COLO668 (cell line): Measurements from ENCODE around the gene NPS.

Experiments
- DNase-seq: peaks from one replicate; lab custom pipeline; 2025; ENCODE audit not compliant: unreplicated experiment; lab: John Stamatoyannopoulos, UW

NPS gene, protein sequence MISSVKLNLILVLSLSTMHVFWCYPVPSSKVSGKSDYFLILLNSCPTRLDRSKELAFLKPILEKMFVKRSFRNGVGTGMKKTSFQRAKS

DNA sequence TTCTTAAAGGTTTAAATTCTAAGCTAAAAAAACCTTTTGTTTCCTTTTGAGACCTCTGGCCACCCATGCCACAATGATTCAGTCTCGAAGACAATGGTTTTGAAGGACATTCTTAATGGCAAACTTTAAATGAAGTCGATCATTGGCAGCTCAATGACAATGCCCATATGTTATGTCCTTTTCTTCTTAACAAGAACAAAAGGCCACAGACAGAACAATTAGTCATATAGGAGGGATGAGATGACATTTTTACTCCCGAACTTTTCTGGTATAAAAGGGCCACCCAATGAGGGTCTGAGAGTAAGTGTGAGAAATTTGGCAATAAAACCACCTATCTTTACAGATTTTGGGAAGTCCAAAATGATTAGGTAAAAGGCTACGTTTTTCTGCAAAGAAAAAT is at the start of gene NPS:
TSS of gene NPS (plus strand) at position 301 of the 400 bp plus-strand sequence. CDS start at position 361, 60 bp downstream.
- no peak for DNase-seq

DNA sequence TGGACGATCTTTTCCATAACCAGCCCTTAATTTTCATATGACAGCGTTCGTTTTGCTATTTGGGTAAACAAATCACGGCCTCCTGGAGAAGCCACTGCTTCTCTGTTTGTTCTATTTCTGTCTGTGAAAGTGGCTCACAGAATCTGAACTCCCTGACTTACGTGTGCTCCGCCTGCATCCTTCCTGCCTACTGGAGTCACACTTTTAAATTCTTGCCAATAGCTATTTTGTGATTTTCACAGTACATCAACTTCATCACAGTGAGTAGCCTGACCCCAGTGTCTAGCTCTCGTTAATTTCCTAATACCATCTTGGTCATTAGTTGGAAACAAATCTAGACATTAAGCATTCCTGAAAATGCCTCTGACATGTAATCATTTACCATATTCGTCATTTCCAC is 49.0 kb upstream of the NPS start:
- DNase-seq, result no peak

DNA sequence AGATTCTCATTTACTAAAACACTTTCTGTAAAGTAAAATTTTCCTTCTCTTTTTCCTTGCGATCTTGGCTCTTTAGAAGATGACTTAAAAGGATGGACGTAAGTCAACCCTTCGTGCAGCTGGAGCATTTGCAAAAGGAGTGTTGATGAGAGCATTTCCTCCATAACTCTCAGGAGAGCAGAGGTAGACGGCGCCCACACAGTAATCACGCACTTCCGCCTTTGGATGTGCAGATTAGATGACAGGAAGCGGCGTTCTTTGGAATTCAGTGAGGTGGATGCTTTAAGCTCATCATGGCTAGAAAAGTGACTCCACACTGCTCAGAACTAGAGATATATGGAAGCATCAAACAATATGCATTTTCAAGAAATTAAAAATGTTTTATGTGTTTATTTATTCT is 43.0 kb upstream of the NPS start:
- no peak for DNase-seq

DNA sequence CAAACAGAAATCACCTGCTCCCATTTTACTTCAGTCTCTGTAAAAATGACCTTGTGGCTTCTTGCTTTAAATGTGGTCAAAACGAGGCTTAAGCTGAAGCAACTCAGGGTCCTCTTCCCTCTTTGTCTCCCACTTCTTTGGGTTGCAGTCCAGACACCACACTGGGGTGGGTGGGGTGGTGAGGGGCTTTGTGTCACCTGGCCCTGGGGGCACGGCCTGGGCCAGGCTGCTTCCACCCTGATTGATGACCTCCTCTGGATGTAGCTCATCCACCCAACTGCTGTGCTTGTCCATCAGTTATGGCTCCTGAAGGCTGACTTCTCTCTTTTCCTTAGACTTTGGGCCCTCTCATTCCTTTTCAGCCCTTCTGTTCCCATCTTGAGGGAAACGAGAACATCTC is 26.8 kb upstream of the NPS start:
- no peak for DNase-seq

DNA sequence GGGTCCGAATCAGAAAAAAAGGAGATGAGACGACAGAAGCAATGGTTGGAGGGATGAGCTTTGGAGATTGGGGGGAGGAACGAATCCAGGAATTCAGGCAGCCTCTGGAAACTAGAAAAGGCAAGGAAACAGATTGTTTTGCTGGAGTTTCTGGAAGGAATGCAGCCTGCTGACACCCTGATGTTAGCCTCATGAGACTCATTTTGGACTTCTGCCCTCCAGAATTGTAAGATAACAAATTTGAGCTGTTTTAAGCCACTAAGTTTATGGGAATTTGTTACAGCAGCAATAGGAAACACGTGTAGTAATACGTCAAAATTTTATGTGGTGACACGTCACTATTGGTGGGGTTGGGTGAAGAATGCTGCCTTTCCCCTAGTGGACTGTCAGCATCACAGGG is 25.6 kb upstream of the NPS start:
- no peak for DNase-seq

DNA sequence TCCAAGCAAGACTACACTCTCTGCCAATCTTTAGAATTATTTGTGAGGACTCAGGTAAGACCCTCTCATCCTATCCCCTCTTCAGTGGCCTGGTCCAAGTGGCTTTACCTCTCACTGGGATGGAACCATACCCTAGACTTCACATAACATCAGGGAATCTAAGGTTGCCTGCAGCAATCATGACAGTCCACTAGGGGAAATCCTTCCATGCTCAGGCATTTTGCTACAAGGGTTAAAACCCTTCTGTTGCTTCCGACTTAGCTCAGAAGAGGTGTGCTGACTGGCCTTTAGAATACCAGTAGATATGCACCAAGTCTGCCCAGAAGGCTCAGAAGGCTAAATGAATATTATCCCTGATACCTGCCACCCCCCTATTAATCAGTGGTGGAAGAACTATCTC is 24.9 kb upstream of the NPS start:
- DNase-seq, result no peak

DNA sequence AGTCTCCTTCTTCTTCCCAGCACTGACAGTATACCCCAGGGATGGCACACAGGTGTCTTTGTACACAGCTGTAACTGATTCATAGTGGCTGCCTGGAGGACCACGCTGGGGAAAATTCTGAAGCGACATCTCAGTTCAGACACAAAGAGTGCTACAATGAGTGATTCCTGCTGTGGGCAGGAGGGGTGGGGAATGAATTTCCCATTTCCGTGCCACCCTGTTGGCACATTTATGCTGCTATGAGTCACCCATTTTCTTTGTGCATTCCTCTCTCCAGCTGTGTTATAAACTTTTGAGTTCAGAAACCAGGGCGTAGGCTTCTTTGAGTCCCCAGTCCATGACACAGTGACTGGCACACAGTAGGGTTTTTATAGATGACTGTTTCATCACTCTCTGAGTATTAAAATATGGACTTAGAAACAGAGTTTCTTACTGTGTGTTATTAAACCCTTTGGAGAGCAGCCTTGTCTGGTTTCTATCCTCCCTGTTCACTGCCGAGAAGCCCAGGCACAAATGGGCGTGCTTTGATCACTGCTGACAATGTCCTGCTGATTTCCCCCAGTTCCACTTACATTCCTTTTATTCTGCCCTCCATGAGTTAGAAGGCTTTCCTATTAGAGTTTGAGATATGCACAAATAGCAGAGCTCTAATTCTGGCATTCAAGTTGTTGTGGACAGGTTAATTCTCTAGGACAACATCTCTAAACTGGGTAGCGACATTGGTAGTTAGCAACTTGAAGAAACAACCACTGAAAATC is 24.0 kb upstream of the NPS start:
- no peak for DNase-seq

DNA sequence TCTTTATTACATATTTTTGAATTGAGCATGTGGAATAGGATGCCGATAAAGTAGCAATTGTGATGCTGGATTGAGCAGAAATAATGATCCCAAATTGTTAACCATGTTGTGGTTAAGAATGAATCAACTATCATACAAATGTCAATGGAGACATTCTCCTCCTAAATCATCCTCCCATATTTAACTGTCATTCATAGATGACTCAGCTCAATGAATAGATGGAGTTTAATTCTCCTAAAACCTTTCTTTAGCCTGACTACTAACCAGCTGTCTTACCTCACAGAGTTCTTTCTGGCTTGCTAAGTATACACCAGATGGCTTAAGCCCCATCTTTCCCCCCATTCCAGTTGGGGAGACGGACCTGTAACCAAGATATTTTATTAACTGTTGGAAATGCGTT is 23.4 kb upstream of the NPS start:
- no peak for DNase-seq

DNA sequence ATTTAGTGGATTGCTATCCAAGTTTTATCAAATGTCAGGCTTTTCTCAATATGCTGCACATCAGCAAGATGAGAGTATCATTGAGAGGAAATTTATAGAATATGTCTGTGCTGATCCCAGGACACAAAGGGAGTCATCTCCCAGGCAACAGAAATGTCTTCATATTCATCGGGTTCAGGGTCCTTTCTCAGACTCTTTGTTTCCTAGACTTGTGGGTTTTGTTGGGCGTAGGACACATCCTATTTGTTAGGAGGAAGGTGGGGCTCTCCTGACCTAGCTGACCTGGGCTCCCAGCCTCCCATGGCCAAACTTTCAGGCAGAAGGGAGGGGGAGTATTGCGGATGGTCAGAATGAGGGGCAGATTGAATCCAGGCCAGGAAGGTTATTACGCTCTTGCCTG is 22.9 kb upstream of the NPS start:
- DNase-seq, result no peak

DNA sequence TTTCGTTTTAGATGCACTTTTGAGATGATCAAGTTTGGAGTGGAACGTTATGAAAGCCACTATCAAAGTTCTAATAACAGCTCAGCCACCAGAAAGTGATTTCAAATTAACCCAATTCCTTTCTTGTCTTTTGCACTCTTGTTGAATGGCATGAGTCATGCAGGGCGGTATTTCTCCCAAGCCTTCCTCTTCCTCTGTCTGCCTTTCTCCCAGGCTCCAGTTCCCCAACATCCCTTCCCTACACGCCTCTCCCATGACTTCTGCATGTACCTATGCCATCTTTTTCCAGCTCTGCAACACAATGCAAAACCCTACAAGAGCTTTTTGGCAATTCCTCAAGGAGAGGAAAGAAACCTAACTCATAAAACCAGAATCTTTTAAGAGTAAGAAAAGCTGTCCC is 21.8 kb upstream of the NPS start:
- no peak for DNase-seq

DNA sequence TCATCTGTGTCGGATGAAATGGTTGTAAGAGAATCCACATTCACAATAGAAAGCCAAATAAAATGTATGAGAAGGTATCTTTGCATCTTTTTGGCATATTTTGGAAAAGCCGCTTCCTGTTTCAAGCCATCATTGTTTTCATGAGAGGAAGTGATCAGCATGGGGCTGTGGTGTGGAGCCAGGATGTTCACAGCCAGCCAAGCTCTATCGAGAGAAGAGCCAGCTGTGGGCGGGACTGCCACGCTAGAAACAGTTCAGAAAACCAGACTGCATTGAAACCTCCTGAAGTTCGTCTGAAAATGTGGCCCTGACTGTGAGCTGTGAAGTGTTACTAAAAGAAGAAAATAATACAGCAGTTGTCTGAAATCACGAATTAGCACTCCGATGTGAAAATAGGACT is 21.2 kb upstream of the NPS start:
- no peak for DNase-seq

DNA sequence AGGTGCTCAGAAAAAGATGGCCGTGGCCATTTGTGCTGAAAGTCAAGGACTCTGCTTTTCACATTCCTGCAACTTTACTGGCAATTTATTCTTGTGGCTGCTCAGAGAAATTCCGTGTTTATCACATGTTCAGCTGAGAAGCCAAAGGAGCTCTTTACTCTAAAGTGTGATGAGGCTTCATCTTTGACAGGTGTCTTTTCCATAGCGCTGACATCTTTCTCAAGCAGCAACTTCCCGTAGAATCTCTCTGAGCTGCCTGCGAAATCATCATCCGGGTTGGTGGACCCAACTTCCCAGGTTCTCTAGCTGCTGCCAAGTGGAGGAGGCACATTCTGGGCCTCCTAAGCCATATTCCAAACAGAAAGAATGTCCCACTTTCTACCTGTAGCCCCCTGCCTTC is 16.9 kb upstream of the NPS start:
- no peak for DNase-seq

DNA sequence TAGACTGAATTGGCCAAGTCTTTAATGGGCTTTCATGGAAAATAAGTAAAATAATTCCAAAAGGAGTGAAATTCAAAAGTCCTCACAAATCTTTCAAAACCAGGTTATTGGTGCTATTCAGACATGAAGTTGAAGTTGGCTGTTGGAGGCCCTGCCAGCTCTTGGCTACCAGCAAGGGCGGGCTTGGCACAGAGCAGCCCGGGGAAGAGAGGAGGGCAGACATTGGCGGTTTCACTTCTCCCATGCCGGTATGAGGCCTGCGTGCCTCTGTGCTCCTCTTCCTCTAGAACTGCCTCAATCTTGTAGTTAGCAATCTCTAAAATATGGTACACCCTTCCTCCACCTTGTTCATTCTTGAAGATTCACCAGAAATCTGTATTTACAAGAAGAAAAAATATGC is 16.4 kb upstream of the NPS start:
- no peak for DNase-seq

DNA sequence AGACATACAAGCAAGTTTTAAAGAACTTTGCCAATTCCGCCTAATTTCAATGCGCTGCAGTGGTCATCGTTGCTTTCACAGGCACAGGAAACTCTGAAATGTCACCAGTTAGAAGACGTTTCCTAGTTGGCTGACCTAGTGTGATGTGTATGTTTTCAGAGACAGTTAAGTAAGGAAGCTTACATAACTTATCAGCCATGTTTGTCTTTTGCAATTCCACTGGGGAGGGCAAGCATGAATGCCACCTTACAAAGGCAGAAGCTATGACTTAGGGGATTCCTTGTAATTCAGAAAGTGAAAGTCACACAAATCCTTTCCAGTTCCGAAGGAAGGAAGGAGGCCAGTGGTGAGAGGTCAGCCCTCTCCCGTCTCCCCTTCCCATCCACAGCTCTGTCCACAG is 15.0 kb upstream of the NPS start:
- no peak for DNase-seq

DNA sequence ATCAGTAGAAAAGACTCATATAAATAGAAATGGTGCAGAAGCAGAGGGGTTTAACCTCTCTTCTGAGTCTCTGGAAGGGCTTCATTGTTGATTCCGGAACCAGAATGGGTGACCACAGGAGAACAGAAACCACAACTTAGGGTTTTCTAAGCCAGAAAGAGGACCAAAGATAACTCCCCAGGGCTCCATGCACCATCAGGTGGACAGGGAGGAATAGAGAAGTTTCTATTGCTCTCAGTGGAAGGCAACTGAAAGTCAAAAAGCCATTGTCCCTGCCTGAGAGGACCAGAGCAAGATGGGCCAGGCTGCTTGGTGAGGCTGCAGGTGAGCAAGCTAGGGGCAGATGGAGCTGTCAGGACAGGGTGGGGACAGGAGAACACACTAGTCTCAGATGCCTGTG is 14.6 kb upstream of the NPS start:
- DNase-seq, result no peak

DNA sequence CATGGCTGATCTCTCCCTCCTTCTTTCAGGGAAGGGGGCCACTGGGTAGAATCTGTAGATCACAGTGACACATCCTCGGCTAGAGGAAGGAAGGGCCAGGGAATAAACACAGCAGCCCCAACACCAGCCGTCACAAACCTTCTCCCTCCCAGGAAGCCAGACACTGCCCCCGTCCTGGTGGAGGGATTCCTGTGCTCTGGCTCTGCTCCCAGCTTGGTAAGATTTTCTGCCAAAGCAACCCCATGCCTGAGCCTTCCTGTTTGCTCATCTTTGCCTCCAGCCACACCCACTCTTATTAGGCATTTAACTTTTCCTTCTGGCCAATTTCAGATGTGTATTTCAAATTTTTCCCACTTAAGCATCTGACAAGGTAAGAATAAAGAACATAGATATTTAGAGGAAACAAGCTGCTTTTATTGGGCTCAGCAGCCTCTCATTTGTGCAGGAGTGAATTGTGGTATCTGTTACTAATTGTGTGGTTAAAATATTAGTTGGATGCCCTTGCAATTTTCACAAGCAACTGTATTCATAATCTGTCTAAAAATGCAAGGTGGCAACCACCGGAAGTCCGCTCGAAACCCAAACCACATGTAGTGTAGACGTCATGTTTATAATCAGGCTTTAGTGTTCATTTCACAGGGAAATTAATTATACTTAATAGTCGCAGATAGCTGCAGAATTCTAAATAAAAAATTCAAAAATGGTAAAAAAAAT is 13.2 kb upstream of the NPS start:
- no peak for DNase-seq

DNA sequence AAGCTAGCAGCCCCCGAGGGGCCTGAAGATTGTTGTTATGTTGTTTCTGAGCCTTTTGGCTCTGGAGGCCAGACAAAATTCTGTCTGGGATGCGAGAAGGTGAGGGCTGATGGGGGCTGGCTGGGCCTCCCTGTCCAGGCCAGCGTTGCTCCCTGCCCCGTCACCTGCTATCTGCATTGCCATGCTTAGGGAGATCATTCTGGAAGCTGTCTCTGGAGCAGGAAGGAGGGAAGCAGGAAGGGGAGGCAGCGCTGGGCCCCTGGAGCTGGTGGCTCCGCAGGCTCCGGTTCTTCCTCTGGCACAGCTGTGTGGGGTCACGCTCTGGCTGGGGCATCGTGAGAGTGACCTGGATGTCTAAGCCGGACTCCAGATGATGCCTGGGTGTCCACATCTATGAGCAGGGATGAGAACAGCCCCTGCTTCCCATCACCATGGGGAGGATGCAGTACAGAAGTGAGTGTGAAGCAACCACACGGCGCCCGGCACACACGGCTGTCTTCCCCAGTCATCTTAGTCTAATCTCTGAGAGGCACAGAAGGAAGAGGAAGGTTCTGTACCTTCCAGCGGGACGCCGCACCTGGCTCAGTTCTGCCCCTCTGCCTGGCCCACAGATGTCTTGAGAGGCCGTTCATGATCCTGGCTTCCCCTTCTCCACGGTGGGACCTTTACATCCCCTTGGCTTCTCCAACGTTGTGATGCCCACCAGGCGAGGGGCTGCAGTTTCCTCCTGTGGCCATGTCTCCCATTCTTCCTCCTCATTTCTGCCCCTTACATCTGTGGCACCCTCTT is 11.9 kb upstream of the NPS start:
- no peak for DNase-seq

DNA sequence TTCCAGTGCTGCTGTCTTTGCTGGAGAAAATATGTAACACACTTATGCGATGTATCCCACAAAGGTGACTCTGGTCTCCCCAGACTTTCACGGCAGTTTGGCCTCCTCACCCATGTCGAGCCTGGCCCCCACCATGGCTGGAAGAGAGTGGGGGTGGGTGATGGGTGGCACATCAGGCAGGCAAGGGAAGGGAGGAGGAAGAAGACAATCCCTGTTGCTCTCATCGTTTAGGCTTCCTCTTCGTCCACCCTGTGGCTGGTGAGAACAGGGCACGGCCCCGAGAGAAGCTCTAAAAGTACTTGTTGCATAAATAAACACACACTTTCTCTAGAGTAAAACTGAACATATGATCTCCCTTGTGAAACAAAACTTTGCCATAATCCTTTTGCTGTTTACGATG is 11.2 kb upstream of the NPS start:
- no peak for DNase-seq

DNA sequence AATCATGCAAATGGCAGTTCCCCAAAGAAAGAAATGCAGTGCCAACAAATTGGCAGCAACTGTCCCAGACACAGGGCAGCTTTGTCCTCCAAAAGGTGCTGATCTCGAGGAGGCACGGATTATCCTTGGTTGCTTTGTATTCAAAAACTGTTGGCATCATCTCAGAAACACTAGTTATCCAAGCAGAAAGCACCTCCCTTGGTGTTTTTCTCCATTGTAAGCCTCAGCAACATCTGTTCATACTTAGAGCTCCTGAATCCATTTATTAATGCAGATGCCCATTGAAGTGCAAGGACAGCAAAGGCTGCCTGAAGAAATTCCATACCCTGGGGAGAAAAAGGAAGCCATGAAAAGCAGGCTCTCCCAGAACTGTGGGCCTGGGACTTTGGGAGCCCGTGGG is 1.1 kb upstream of the NPS start:
- DNase-seq, result no peak

DNA sequence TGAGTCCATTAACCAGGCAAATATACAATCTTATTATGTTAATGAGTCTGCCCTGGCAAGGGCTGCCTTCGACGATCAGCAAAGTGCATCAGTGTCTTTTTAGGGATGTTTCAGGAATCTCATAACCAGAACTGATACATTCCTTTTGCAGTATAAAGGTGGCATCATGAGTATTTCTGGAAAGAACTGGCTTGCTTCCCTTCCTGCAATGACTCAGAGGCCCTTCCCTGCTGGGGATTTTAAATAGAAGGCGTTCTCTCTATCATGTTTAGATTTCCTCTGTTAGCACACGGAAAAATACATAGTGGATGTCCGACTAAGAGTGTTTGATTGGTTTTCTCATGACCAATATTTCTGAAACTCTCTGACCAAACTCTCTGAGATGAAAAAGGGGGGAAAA is 1.8 kb downstream of the NPS start:
- DNase-seq, result no peak

DNA sequence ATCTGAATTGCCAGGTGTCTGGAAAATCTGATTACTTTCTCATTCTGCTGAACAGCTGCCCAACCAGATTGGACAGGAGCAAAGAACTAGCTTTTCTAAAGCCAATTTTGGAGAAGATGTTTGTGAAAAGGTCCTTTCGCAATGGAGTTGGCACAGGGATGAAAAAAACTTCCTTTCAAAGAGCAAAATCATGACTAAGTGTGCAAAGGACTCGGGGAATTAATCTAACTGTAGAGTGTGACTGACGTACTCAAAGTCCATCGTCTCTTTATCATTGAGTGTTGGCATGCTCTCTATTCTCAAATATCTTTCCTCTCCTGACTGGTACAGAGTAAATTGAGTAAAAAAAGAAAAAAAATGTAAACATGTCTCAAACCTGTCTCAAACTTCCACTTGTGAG is 3.3 kb downstream of the NPS start:
- DNase-seq, result no peak

DNA sequence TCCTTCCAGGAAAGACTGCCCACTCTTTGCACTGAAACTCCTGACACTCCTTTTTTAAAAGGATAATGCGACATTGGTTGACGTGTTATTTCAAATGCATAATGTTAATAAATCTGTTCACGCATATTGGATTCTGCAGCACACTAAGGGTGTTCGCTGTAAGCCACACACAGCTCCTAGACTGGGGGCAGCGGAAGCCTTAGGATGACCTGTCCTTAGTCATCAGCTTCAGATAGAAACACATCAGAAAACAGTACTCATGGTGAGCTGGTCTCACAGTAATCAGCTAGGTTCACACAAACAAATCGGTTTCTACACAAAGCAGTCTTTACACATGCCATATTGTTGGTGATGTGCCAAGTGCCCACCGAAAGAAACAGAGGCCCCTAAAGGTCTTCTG is 4.3 kb downstream of the NPS start:
- DNase-seq, result no peak
